Glutamatergic neuron (in vitro differentiated cells): ENCODE data around the gene AGAP2. TPM values are rescaled to one million over a fixed set of nuclear protein-coding genes. Genes with fewer than 3 reads are reported as not detected.

ENCODE experiments used
- DNase-seq: peaks from one replicate; pipeline ENCODE4 v3.0.0; 2022
- H3K27ac Mint-ChIP-seq: one replicate; pipeline ENCODE4 v1.8.0; 2020; ENCODE audit warnings: mild to moderate bottlenecking, mixed read lengths, inconsistent platforms; ENCODE audit not compliant: unreplicated experiment
- H3K27me3 Mint-ChIP-seq: one replicate; pipeline ENCODE4 v1.8.0; 2020; ENCODE audit warnings: mild to moderate bottlenecking, moderate library complexity, mixed read lengths, inconsistent platforms; ENCODE audit not compliant: unreplicated experiment
- H3K36me3 Mint-ChIP-seq: one replicate; pipeline ENCODE4 v1.8.0; 2020; ENCODE audit warnings: mild to moderate bottlenecking, mixed read lengths, inconsistent platforms; ENCODE audit not compliant: unreplicated experiment
- H3K4me1 Mint-ChIP-seq: one replicate; pipeline ENCODE4 v1.8.0; 2020; ENCODE audit warnings: mild to moderate bottlenecking, low read depth, mixed read lengths, inconsistent platforms; ENCODE audit not compliant: unreplicated experiment
- H3K4me3 Mint-ChIP-seq: one replicate; pipeline ENCODE4 v1.8.0; 2020; ENCODE audit warnings: mild to moderate bottlenecking, mixed read lengths, inconsistent platforms; ENCODE audit not compliant: unreplicated experiment
- H3K9me3 Mint-ChIP-seq: one replicate; pipeline ENCODE4 v1.8.0; 2020; ENCODE audit warnings: mild to moderate bottlenecking, moderate library complexity, mixed read lengths, inconsistent platforms; ENCODE audit not compliant: unreplicated experiment
- total RNA-seq: library from RNA; stranded (reverse); fragmentation: NEBNext Ultra II Directional; extraction: Animal tissue kit (Norgen Biotek cat#: 25700); gene quantifications from one replicate; pipeline ENCODE4 v1.2.1, GENCODE V29; 2021; ENCODE audit not compliant: unreplicated experiment
- TF ChIP-seq, protein P1 (sequence below): fragments of 200-600 bp; sonication (generic); IDR thresholded peaks from one replicate; pipeline ENCODE4 v1.5.0; 2021; ENCODE audit not compliant: partially characterized antibody, unreplicated experiment

The AGAP2 gene
- total RNA-seq, 1 donor from 2014 or later: 45.5 TPM

GRCh38 chr12:57727758-57728395 is 10.7 kb downstream of the AGAP2 start:
- Mint-ChIP-seq H3K4me3 (peak overlapping the region; percentile 64), H3K9me3 (peaks cover 13% of the 10 kb centered on the region), H3K36me3 (peaks cover 19% of the 10 kb centered on the region), H3K27ac (peak overlapping the region; percentile 7), H3K4me1 (peaks cover 9% of the 10 kb centered on the region), H3K27me3 (peaks cover 28% of the 10 kb centered on the region)
- TF ChIP-seq, protein P1, sequence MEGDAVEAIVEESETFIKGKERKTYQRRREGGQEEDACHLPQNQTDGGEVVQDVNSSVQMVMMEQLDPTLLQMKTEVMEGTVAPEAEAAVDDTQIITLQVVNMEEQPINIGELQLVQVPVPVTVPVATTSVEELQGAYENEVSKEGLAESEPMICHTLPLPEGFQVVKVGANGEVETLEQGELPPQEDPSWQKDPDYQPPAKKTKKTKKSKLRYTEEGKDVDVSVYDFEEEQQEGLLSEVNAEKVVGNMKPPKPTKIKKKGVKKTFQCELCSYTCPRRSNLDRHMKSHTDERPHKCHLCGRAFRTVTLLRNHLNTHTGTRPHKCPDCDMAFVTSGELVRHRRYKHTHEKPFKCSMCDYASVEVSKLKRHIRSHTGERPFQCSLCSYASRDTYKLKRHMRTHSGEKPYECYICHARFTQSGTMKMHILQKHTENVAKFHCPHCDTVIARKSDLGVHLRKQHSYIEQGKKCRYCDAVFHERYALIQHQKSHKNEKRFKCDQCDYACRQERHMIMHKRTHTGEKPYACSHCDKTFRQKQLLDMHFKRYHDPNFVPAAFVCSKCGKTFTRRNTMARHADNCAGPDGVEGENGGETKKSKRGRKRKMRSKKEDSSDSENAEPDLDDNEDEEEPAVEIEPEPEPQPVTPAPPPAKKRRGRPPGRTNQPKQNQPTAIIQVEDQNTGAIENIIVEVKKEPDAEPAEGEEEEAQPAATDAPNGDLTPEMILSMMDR: no peak
- DNase-seq: no peak

- Mint-ChIP-seq H3K9me3 (peaks cover 15% of the 10 kb centered on the region), H3K4me3 (no peak overlapping the region), H3K4me1 (peaks cover 12% of the 10 kb centered on the region), H3K27me3 (peaks cover 31% of the 10 kb centered on the region), H3K27ac (no peak overlapping the region), H3K36me3 (peaks cover 19% of the 10 kb centered on the region)
- TF ChIP-seq, protein P1: no peak
- DNase-seq: peak; percentile 42
Measured at GRCh38 chr12:57726884-57727757, 11.4 kb downstream of the AGAP2 start.

- H3K27ac Mint-ChIP-seq: peak overlapping the region; percentile 88
- TF ChIP-seq, protein P1: peak; percentile 78
- H3K4me1 Mint-ChIP-seq: peaks cover 12% of the 10 kb centered on the region
- H3K36me3 Mint-ChIP-seq: peaks cover 15% of the 10 kb centered on the region
- peak; percentile 89 for DNase-seq
- peak overlapping the region; percentile 95 for H3K4me3 Mint-ChIP-seq
- H3K9me3 Mint-ChIP-seq: peaks cover 15% of the 10 kb centered on the region
- H3K27me3 Mint-ChIP-seq: peaks cover 31% of the 10 kb centered on the region
Measured at GRCh38 chr12:57726151-57726883, 12.2 kb downstream of the AGAP2 start.

- Mint-ChIP-seq H3K4me3 (no peak overlapping the region), H3K9me3 (peaks cover 16% of the 10 kb centered on the region), H3K36me3 (peaks cover 14% of the 10 kb centered on the region), H3K27me3 (peaks cover 27% of the 10 kb centered on the region), H3K4me1 (peaks cover 12% of the 10 kb centered on the region), H3K27ac (no peak overlapping the region)
- TF ChIP-seq, protein P1: no peak
- DNase-seq: no peak
Measured at GRCh38 chr12:57725851-57726150, 12.7 kb downstream of the AGAP2 start.
